ENCODE measurements around the gene AACS. TPM values are rescaled to one million over a fixed set of nuclear protein-coding genes. Genes with fewer than 3 reads are reported as not detected.
A peak's percentile ranks its signal among the peaks of the same experiment; 100 is the strongest.

Gene AACS
- total and polyA plus RNA-seq, 2 of the 13 experiments (the other 11 are each of a cell fraction or from before 2014, with no cell fraction given) = 23.3 to 28.8 TPM

- Histone ChIP-seq H3K4me2 (ENCODE audit: low read depth, low read length) (peak overlapping the region; percentile 92), H3K36me3 (replicated peaks in 1 of 2; ENCODE audit: control insufficient read depth in 1 of 2, insufficient read depth in 2 of 2, low read length in 2 of 2) (peaks cover 9 to 27% of the 10 kb centered on the region in 2 experiments; a peak in 4 of 5 replicates), H3K27ac (ENCODE audit: extremely low read length, insufficient read depth, low read length) (peak overlapping the region; percentile 91), H3K9ac (ENCODE audit: insufficient read depth, low read depth, low read length) (peak overlapping the region; percentile 68), H4K20me1 (ENCODE audit: insufficient read depth, low read length) (no peaks in the 10 kb centered on the region; the same call in 1 of the 2 replicates), H3K27me3 (ENCODE audit: control insufficient read depth in 1 of 2, insufficient read depth in 2 of 2, low read length in 2 of 2) (no peaks in the 10 kb centered on the region), H3K4me3 (replicated peaks in 1 of 3; ENCODE audit: insufficient read depth in 1 of 3, low read depth in 2 of 3, low read length in 3 of 3) (peak overlapping the region; percentile 31 to 71 (median 35); a peak in 5 of 6 replicates), H2AFZ (ENCODE audit: low read length) (no peak overlapping the region), H3K9me3 (ENCODE audit: low read length) (no peaks in the 10 kb centered on the region), H3K4me1 (ENCODE audit: insufficient read depth, low read length) (peaks cover 65% of the 10 kb centered on the region), H3K79me2 (ENCODE audit: insufficient read depth, low read length) (peaks cover 10% of the 10 kb centered on the region)
- intact Hi-C loops (cut with micrococcal nuclease; ENCODE audit: unreplicated experiment) (loop anchor here (2.0 kb wide), 1 partner anchor 100 kb away; the partner anchor contains the start of gene BRI3BP), in situ Hi-C loops (cut with HindIII; ENCODE audit: extremely low pct_ligation_motif_present, low pct_unique_long_range_greater_than_20kb) (no loop called here)
- 0% methylated on average over 4 of the region's 19 CpGs for WGBS (ENCODE audit: low lambda C conversion rate)
- FAIRE-seq = peak; percentile 98
- peak; percentile 83 for ATAC-seq
- CTCF ChIA-PET (ENCODE audit: low intra/inter-chr PET ratio, low total read pairs) = no interaction called here
- BruUV-seq (replicated peaks) = no TSS peak
- POLR2A ChIA-PET = interaction anchor here (0.8 to 1.4 kb wide), 3 partner anchors 27 to 174 kb away, joined by 3 to 4 read pairs (median 3); partner anchors contain the start of gene BRI3BP
- peak; percentile 92 for DNase-seq (ENCODE audit: low spot score)
- TF ChIP-seq TCF12 (IDR thresholded peaks at IDR 0.05) = no peak
- no peak; the same call in 1 of the 2 replicates for TF ChIP-seq TCF12 (CRISPR knock-in tag; IDR thresholded peaks at IDR 0.05)
- TF ChIP-seq RNF219 (CRISPR knock-in tag; IDR thresholded peaks at IDR 0.05) = no peak
- no peak for TF ChIP-seq NCOA5 (CRISPR knock-in tag; IDR thresholded peaks at IDR 0.05)
- no peak for TF ChIP-seq SETDB1 (CRISPR knock-in tag; IDR thresholded peaks at IDR 0.05; ENCODE audit: borderline replicate concordance)
- TF ChIP-seq ZNF276 (CRISPR knock-in tag; IDR thresholded peaks at IDR 0.05; ENCODE audit: low read depth) = no peak; the same call in 1 of the 2 replicates
- no peak for TF ChIP-seq EZH2 (conservative IDR thresholded peaks at IDR 0.05; ENCODE audit: low read depth, low read length)
- TF ChIP-seq ZHX2 (IDR thresholded peaks at IDR 0.05; ENCODE audit: low read depth) = peak; percentile 10; the same call in 1 of the 2 replicates
- no peak for TF ChIP-seq ZHX2 (CRISPR knock-in tag; IDR thresholded peaks at IDR 0.05; ENCODE audit: borderline replicate concordance)
- TF ChIP-seq MXD3 (CRISPR knock-in tag; IDR thresholded peaks at IDR 0.05) = no peak; the same call in 1 of the 2 replicates
- TF ChIP-seq ZNF841 (CRISPR knock-in tag; IDR thresholded peaks at IDR 0.05; ENCODE audit: borderline replicate concordance) = no peak
- TF ChIP-seq DMAP1 (CRISPR knock-in tag; IDR thresholded peaks at IDR 0.05) = peak; percentile 83; the same call in 1 of the 2 replicates
- TF ChIP-seq ZNF143 (CRISPR knock-in tag; IDR thresholded peaks at IDR 0.05) = no peak
These were observed 27.8 kb downstream of the AACS start for GRCh38 chr12:125092872-125093680.
